ENCODE measurements around the gene ATXN1. TPM values are rescaled to one million over a fixed set of nuclear protein-coding genes. Genes with fewer than 3 reads are reported as not detected.
A peak's percentile ranks its signal among the peaks of the same experiment; 100 is the strongest.
"Not testable (repeated sequence)": the region's sequence is repeated elsewhere in the genome, so short reads cannot be mapped to it uniquely, and the experiment has no call there.

The ATXN1 gene
- total RNA-seq, 1 donor from 2014 or later, result 9.1 TPM

DNA sequence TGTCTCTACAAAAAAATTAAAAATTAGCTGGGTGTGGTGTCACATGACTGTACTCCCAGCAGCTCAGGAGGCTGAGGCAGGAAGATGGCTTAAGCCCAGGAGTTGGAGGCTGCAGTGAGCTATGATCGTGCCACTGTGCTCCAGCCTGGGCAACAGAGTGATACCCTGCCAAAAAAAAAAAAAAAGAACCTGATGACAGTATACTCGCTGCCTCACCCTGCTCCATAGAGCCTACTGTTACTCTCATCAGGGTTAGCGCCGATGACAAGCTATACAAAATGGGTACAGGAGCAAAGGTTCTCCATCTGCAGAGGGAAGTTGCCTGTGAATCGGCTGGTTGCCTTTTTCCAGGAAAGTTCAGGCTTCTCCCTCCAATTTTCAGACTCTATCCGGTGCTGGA, 469.5 kb downstream of the ATXN1 start:
- DNase-seq (ENCODE audit: low read depth in 2 of 2), result no peak

DNA sequence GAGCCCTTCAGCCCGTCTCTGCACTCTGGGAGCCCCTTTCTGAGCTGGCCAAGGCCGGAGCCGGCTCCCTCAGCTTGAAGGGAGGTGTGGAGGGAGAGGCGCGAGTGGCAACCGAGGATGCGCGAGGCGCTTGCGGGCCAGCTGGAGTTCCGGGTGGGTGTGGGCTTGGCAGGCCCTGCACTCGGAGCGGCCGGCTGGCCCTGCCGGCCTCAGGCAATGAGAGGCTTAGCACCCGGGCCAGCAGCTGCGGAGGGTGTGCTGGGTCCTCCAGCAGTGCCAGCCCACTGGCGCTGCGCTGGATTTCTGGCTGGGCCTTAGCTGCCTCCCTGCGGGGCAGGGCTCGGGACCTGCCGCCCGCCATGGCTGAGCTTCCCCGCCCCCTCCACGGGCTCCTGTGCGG, 473.1 kb downstream of the ATXN1 start:
- DNase-seq (ENCODE audit: low read depth in 2 of 2), result no peak

DNA sequence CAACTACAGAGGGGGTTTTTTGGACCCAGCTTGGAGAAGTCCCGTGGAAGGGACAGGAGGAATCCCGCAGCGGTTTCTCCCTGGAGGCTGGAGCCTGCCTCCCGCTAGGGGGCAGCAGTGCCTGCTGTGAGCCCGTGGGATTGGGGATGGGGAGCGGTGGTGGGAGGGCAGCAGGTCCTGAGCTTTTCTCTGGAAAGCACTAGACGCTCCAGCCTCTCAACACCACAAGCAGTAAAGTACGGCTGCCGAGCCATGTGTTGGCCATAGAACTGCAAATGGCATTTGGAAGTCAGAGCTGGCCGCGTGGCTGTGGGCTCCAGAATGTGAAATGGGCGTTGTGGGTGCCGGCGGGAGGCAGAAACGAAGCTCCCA, 475.1 kb downstream of the ATXN1 start:
- DNase-seq (ENCODE audit: low read depth in 2 of 2), result peak; percentile 6 to 57

DNA sequence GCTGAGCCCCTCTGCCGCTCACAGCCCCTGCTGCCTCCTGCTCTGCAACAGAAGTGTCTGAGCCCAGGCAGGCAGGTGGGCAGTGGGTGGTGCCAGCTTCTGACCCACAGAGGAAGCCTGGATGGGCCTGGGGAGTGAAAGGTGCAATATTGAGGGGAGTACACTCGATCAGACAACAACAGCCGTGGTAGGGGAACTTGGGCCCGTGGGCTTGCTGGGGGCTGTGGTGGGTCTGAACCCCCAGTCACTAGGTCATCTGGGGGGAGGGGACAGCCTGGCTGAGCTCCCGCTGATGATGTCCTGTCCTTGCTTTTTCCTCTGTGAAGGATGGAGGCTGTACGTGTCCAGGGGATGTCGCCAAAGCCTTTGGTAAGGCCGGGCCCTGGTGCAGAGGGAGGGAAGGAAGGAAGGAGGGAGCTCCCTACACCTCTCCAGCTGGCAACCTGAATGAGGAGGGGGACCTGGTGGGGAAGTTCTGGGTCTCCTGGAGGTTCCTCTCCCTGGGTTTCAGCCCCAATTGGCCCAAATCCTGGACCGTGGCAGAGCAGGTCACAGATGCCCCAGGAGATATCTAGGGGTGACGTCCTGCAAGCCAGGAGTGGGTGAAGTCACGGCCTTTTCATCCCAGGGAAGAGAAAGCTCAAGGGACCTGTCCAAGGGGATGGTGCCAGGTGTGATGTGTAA, 475.7 kb downstream of the ATXN1 start:
- DNase-seq (ENCODE audit: low read depth in 2 of 2), result no peak

DNA sequence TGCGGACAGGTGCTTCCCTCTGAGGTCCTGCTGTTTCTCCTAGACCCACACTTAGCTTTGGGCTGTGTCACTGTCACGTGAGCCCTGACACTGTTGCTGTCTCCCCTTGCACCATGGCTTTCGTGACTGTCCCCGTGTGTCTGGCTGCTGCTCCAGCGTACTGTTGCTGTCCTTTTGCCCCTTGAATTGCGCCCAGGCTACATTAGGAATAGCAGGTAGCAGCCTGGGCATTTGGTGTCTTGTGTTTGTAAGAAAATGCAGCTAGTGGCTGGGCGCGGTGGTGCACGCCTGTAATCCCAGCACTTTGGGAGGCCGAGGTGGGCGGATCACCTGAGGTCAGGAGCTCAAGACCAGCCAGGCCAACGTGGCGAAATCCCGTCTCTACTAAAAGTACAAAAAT, 476.8 kb downstream of the ATXN1 start:
- DNase-seq (ENCODE audit: low read depth in 2 of 2), result no peak

DNA sequence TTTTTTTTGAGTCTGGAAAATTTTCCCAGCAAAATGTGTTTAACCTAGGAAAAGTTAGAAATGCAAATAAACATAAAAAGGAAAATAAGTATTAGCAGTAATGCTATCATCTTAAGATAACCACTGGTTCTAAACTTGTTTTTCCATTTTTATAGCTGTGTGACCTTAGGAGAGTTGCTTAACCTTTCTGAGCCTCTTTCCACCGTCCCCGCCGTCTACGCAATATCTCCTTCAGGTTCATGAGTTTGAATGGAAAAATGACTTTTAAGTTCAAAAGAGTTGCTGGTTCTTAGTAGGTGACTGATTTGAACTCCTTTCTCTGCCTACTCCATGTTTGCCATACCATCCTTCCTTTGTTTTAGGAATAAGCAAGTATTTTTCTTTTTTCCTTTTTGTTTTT, 478.9 kb downstream of the ATXN1 start:
- DNase-seq (ENCODE audit: low read depth in 2 of 2), result no peak

DNA sequence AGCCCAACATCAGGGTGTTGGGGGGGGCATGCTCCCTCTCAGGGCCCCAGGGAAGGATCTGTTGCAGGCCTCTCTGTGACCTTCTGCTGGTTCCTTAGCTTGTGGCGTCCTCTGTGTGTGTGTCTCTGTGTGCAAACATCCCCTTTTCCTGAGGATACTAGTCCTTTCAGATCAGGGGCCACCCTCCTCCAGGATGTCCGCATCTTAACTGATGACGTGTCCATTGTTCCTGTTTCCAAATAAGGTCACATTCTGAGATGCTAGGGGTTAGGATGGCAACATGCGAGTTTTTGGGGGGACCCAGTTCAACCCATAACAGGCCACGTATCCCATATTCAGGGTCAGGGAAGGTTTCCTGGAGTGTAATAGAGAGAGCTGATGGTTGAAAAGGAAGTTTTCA, 482.0 kb downstream of the ATXN1 start:
- DNase-seq (ENCODE audit: low read depth in 2 of 2), result no peak

DNA sequence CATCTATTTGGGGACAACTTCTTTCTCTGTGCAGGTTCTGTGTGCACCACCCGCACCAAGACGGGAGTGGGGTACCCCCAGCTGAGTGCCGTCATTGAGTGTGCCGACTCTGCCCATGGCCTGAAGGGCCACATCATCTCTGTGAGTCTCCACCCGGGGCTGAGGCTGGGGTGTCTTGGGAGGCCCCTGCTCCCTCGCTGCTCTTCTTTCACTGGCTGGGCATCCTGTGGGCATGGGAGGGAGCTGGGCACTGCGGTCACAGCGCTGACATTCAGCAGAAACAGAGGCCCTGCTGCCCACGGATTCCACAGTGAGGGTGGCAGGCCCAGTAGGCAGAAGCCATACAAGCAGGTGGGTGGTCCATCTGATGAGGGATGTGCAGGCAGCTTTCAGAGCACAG, 482.5 kb downstream of the ATXN1 start:
- no peak for DNase-seq (ENCODE audit: low read depth in 2 of 2)

DNA sequence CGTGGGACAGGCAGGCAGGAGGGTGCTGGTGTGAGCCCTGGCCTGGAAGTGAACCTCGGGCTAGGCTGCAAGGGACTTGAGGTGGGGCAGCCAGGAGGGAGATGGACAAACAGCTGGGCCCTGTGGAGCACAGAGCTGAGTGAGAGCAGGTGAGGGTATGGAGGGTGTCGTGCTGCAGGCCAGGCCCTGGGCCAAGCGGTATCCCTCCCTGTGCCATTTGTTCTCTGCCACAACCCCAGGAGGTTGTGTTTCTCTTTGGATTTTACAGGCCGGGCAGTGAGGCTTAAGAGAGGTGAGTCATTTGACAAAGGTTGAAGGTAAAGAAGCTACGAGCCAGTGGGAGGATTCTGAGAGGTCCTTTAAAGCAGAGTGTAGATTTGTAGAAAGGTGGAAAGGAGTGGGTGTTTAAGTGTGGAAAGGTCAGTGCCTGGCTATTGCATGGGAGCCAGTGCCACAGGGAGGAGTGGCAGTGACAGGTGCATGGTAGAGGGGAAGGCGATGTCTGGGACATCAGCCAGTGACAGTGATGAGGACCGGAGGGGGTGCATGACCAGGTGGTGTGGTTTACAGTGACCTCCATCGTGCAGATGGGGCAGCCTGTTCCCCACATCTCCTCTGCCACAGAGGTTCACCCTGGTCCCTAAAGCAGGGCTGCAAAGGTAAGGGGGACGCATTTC, 483.1 kb downstream of the ATXN1 start:
- no peak for DNase-seq (ENCODE audit: low read depth in 2 of 2)

DNA sequence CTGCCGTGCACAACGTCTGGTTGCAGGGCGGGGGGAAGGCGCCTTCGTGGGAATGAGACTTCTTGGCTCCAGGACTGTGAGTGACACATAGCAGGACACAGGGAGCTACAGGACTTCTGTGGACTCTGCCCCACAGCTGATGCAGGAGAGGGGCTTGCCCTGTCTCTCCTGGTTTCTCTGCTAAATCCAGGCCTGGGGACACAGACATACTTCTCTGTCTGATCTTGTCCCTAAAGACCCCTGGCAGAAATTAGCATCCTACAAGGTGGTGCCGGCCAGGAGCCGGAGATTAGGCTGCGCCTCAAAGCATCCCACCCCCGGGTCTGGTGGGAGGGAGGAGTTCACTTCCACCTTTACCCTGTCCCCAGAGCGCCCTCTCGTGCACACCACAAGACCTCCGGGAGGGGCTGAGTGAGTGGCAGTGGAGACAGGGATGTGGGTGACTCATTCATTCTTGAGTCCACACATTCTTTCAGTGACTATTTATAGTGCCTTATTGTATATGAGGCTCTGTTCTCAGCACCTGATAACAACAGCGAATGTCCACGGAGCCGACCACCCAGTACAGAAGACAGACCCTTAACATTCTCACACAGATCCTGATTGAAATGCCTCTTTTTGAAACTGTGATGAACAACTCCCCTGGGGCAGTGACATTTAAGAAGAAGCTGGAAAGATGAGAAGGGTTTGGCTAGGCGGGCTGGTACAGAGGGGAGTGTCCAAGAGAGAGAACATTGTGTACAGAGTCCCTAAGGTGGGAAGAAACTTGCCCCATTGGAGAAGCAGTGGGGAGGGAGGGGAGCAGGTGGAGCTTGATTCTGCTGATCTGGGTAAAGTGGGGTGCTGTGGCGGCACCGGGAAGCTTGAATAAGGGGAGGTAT, 483.9 kb downstream of the ATXN1 start:
- peak; percentile 21 to 96 for DNase-seq (ENCODE audit: low read depth in 2 of 2)

DNA sequence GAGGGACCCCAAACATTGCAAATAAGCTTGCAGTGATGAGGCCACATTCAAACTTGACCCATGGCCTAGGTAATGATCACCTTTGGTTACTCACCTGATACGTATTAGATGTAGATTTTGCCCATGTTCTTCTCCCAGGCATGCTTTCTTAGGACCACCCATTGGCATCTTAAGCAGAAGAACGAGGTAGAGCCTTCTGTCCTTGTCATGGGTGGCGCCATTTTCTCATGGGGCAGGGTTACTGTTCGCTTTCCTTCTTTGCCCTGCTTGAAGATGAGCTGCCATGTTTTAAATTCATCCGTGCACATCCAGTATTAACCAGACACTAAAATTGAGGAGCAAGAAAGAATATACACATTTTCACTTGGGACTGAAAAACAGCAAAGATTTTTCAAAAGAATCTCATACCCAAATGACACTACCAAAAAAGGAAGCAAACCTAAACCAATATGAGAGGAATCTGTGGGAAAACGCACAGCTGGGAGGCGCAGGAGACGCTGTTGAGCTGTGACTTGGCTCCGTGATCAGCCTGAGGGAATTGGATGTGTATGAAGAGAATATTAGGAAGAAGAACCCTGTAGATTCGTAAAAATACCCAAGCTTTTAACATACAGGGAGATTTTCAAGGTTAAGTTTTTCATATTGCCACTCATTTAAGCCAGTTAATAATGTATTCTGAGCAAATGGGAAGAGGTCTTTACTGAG, 486.2 kb downstream of the ATXN1 start:
- no peak for DNase-seq (ENCODE audit: low read depth in 2 of 2)

DNA sequence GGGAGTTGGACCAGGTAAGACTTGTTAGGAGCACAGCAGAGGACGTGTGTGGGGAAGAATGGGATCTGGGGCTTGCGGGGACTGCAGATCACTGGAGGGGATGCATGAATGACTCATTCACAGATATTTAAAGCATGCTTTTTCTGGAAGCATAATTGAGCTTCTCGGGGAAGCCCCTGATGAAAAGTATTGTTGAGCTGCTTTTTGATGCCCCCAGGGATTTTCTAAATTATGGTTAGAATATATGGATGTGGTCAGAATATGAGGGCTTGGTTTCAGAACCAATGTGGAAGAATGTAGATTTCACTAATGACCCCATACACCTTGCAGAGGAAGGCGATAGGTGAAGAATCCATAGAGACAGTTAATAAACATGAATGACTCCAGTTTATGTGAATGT, 486.8 kb downstream of the ATXN1 start:
- no peak for DNase-seq (ENCODE audit: low read depth in 2 of 2)

DNA sequence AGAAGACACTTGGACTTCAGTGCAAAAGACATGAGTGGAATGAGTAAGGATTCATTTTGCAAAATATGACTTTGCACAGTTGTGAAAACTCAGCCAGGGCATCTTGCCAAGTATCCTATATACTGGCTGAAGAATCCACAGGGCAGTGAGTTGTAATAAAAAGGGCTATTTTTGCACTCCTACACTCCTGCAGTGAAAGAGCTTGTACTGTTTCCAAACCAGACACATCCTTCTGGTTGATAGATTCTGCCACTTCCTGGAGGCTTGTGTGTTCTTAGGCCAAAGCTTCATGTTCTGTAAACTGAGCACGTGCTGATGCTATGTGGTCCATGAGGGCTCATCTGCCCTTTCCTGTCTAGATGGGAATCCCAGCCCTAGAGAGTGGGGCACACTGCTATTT, 488.0 kb downstream of the ATXN1 start:
- peak in 1 of 2 donors; percentile 28 for DNase-seq (ENCODE audit: low read depth in 2 of 2)

DNA sequence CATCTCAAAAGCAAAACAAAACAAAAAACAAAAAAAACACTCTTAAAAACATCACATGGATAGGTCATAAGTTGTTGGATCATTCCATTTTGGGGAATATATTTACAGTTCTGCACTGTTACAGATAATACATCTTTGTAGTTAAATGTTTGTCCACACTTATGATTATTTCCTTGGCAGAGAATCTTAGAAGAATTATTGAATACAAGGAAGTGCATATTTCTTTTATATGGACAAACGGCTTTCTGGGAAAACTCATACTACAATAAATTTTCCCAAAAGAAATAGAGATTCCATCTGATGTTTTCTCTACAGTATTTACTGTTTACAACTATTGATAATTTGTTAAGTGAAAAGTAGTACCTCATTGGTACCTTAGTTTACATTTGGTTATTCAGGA, 489.1 kb downstream of the ATXN1 start:
- DNase-seq (ENCODE audit: low read depth in 2 of 2), result no peak

DNA sequence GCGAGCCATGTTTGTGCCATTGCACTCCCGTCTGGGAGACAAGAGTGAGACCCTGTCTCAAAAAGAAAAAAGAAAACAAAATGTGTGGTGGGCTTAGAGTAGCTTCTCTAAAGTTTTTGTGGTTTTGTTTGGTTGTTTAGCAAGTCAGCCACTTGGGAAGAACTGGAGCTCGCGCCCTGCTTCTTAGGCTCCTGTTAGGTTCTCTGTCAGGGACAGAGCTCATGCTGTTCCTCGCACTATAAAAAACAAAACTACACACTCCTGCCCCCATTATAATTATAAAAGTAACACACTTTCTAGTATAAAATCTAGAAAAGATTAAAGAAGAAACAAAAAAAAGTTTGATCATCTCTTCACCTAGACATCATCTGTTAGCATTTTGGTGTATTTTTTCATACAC, 489.8 kb downstream of the ATXN1 start:
- no peak for DNase-seq (ENCODE audit: low read depth in 2 of 2)

DNA sequence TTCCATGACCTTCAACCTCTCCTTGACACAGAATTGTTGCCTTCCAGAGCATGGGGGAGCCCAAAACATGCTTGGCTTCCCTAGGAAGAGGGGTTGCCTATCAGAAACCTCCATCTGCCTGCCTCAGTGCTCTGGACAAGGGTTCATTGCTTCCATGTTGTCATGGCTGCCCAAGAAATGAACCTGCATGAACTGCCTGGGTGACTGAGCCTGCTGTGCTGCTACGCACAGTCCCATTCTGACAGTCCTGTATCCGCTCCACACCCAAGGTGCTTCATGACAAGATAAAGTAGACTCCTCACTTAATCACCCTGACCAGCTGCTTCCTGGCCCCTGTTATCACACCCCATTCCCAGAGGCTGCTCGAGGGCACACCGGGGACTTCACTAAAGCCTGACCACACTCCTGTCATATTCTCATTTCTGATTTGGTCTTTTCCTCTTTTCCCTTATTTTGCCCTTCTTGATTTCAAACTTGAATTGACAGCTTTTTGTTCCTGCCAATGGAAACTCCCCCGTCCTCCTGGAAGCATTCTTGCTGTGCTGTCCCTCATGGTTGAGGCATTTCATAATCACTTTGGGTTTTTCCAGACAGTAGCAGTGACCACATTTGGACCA, 491.0 kb downstream of the ATXN1 start:
- no peak for DNase-seq (ENCODE audit: low read depth in 2 of 2)

DNA sequence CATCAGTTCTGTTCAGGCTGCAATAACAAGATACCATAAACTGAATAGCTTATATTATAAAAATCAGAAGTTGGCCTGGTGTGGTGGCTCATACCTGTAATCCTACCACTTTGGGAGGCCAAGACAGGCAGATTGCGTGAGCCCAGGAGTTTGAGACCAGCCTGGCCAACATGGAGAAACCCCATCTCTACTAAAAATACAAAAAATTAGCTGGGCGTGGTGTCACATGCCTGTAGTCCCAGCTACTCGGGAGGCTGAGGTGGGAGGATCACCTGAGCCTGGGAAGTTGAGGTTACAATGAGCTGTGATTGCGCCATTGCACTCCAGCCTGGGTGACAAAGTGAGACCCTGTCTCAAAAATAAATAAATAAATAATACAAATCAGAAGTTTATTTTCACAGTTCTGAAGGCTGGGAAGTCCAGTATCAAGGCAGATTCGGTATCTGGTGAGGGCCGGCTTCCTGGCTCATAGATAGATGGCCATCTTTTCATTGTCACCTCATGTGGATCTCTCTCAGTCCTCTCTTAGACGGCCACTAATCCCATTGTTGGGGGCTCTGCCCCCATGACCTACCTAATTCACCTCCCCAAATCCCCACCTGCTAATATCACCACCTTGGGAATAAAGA, 491.7 kb downstream of the ATXN1 start:
- DNase-seq (ENCODE audit: low read depth in 2 of 2), result not testable (repeated sequence)

DNA sequence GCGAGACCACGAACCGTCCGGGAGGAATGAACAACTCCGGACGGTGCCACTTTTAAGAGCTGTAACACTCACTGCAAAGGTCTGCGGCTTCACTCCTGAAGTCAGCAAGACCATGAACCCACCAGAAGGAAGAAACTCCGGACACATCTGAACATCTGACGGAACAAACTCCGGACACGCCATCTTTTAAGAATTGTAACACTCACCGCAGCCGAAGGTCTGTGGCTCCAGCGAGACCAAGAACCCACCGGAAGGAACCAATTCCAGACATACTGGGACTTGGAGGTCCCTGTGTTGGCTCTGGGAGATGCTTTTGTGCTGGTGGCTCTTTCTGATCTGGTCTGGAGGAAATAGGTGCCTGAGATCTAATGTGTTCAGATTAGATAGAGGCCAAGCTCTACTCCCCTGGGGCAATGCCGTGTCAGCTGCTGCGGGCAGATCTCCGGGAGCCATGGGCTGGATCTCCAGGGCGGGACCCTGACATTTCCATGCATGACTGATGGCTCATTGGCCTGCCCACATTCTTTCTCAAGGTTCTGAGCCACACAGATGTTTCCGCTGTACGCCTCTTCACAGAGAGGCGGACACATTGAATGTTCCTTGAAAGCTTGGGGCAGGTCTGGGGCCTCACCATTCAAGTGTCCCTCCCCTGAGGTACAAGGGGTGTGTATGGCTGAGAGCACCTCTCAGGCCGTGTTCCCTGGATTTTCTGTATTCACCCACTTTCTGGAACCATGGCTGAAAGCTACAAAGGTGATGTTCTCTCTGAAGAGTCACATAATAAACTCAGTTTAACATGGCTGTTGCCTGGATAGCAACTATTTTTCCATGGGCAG, 493.6 kb downstream of the ATXN1 start:
- no peak for DNase-seq (ENCODE audit: low read depth in 2 of 2)

DNA sequence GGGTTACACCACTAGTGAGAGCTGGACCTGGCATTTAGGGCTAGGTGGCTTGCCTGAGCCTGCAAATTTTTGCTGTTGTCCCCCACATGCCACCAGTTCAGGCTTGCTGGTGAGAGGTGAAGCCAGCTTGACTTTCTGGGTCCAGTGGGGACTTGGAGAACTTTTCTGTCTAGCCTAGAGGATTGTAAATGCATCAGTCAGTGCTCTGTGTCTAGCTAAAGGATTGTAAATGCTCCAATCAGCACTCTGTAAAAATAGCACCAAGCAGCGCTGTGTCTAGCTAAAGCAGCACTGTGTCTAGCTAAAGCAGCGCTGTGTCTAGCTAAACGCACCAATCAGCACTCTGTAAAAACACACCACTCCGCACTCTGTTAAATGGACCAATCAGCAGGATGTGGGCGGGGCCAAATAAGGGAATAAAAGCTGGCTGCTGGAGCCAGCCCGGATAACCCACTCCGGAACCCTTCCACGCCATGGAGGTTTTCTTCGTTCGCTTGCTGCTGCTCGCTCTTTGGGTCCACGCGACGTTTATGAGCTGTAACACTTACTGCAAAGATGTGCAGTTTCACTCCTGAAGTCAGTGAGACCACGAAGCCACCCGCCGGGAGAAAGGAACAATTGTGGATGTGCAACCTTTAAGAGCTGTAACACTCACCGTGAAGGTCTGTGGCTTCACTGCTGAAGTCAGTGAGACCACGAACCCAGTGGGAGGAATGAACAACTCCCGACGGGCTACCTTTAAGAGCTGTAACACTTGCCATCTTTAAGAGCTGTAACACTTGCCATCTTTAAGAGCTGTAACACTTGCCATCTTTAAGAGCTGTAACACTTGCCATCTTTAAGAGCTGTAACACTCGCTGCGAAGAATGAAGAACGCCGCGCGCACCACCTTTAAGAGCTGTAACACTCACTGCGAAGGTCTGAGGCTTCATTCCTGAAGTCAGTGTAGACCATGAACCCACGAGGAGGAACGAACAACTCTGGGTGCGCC, 495.6 kb downstream of the ATXN1 start:
- DNase-seq (ENCODE audit: low read depth in 2 of 2), result no peak

Data from dermis microvascular lymphatic vessel endothelial cell (primary cell).